Measurements from ENCODE around the gene RBM45.

The RBM45 gene

GRCh38 chr2:178117725-178118124 lies 5.5 kb downstream of the RBM45 start:
- no peak for TF ChIP-seq CTCF (IDR thresholded peaks at IDR 0.05; ENCODE audit: low read depth, low read length, missing control alignments)
- no peak for DNase-seq (ENCODE audit: extremely low read depth, low read depth)
- H3K4me3 ChIP-seq (replicated peaks; ENCODE audit: low read depth, low read length), result no peak overlapping the region

- no peak for DNase-seq (ENCODE audit: extremely low read depth, low read depth)
- no peak overlapping the region for H3K4me3 ChIP-seq (replicated peaks; ENCODE audit: low read depth, low read length)
- TF ChIP-seq CTCF (IDR thresholded peaks at IDR 0.05; ENCODE audit: low read depth, low read length, missing control alignments), result no peak
These were observed 7.1 kb downstream of the RBM45 start for GRCh38 chr2:178119179-178119922.

- TF ChIP-seq CTCF (IDR thresholded peaks at IDR 0.05; ENCODE audit: low read depth, low read length, missing control alignments), result no peak
- H3K4me3 ChIP-seq (replicated peaks; ENCODE audit: low read depth, low read length), result no peak overlapping the region
- no peak for DNase-seq (ENCODE audit: extremely low read depth, low read depth)
These were observed 10.9 kb downstream of the RBM45 start for GRCh38 chr2:178123163-178123562.

- DNase-seq (ENCODE audit: extremely low read depth, low read depth), result no peak
- no peak for TF ChIP-seq CTCF (IDR thresholded peaks at IDR 0.05; ENCODE audit: low read depth, low read length, missing control alignments)
These were observed 12.9 kb downstream of the RBM45 start for GRCh38 chr2:178125125-178125524.

GRCh38 chr2:178125862-178126261 lies 13.6 kb downstream of the RBM45 start:
- DNase-seq (ENCODE audit: extremely low read depth, low read depth), result no peak
- no peak for TF ChIP-seq CTCF (IDR thresholded peaks at IDR 0.05; ENCODE audit: low read depth, low read length, missing control alignments)
- H3K4me3 ChIP-seq (replicated peaks; ENCODE audit: low read depth, low read length), result no peak overlapping the region

More at GRCh38 chr2:178125125-178125524, 12.9 kb downstream of the RBM45 start:
- no peak overlapping the region for H3K4me3 ChIP-seq (replicated peaks; ENCODE audit: low read depth, low read length)

- no peak overlapping the region for H3K4me3 ChIP-seq (replicated peaks; ENCODE audit: low read depth, low read length)
- no peak for TF ChIP-seq CTCF (IDR thresholded peaks at IDR 0.05; ENCODE audit: low read depth, low read length, missing control alignments)
- no peak for DNase-seq (ENCODE audit: extremely low read depth, low read depth)
These were observed 16.8 kb downstream of the RBM45 start for GRCh38 chr2:178128836-178129630.
